ENCODE data around the gene LOC101059915.

The LOC101059915 gene

DNA sequence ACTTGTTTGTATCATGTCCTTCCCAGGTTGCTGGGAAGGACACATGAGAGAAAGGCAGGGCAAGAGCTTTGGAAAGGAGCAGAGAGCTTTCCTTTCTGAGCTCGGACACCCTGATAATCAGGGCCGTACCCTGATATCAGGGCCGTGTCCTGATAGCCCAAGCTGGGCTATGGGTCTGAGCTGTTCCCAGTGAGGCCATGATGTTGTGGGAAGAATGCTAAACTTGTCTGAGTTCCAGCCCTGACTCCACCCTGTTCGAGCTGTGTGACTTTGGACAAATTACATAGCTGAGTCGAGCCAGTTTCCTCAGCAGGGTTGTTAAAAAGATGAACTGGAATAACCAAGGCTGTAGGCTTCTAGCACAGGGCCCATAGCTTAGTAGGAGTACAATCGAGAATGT lies 45.7 kb upstream of the LOC101059915 start:
- Histone ChIP-seq H3K4me1 (no peaks in the 10 kb centered on the region), H3K9me3 (no peaks in the 10 kb centered on the region), H3K4me3 (ENCODE audit: low read depth, low read length) (no peak overlapping the region), H3K36me3 (no peaks in the 10 kb centered on the region), H3K27me3 (no peaks in the 10 kb centered on the region)
- no peak for DNase-seq
- TF ChIP-seq, protein P1, sequence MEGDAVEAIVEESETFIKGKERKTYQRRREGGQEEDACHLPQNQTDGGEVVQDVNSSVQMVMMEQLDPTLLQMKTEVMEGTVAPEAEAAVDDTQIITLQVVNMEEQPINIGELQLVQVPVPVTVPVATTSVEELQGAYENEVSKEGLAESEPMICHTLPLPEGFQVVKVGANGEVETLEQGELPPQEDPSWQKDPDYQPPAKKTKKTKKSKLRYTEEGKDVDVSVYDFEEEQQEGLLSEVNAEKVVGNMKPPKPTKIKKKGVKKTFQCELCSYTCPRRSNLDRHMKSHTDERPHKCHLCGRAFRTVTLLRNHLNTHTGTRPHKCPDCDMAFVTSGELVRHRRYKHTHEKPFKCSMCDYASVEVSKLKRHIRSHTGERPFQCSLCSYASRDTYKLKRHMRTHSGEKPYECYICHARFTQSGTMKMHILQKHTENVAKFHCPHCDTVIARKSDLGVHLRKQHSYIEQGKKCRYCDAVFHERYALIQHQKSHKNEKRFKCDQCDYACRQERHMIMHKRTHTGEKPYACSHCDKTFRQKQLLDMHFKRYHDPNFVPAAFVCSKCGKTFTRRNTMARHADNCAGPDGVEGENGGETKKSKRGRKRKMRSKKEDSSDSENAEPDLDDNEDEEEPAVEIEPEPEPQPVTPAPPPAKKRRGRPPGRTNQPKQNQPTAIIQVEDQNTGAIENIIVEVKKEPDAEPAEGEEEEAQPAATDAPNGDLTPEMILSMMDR (IDR thresholded peaks at IDR 0.05; ENCODE audit: low read depth, low read length): no peak

DNA sequence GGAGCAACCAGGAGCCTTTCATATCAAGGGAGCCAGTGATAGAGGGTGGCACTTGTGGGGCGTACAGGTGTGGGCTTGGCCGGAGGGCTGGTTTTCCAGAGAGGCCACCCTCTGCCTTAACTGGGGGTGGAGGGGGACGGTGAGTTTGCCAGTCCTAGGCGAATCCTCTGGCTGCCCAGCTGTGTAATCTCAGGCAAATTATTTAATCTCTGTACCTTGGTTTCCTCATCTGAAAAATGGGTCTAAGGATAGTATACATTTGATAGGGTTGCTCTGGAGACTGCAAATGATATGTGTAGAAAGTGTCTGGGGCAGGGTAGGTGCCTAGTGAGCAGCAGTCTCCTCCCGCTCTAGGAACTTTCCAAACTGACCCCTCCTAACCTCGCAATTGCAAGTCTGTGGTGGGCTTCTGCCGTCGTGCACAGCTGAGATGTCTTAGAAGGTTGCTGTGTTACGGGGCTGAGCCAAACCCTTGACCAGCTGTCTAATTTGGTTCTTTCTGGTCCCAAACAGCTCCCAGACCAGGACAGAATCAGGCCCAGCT lies 45.2 kb upstream of the LOC101059915 start:
- Histone ChIP-seq H3K9me3 (no peaks in the 10 kb centered on the region), H3K36me3 (no peaks in the 10 kb centered on the region), H3K4me1 (no peaks in the 10 kb centered on the region), H3K27me3 (no peaks in the 10 kb centered on the region), H3K4me3 (ENCODE audit: low read depth, low read length) (no peak overlapping the region)
- no peak for DNase-seq
- TF ChIP-seq, protein P1 (IDR thresholded peaks at IDR 0.05; ENCODE audit: low read depth, low read length): no peak

DNA sequence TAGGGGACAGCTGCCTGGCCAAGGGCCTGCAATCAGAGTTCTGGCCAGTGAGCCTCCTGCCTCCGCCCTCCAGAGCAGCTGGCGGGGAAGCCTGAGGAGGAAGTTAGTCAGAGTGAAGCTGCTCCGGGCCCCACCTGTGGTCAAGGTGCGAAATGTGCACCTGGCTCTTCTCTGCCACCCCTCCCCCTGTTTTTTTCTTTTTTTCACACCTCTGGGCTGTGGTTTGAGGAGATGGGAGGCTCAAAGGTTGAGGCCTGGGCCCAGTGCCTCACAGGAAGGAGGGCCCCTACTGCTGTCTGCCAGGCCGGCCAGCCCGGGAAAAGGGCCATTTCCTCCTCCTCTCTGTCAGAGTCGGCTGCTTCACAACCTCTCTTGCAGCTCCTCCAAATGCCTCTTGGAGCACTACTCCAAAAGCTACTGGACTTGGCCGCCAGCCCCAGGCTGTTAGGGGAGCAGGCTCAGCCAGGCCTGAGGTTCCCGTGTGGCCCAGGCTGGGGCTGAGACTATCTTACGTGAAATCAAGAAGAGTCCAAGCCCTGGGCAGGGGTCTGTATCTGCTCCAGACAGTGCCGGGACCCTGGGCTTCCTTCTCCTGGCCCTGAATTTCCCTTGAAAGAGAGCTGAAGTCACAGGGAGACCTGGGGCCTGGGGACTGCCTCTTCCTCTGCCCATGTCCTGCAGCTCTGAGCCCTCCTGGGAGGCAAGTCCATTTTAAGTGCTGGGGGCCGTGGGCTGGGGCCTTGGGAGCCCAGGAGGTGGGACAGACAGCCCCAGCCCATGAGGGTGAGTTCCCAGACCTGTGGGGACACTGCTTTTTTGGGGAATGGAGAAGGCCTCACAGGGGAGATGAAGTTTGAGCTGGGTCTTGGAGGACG lies 44.5 kb upstream of the LOC101059915 start:
- no peaks in the 10 kb centered on the region for H3K9me3 ChIP-seq
- no peaks in the 10 kb centered on the region for H3K4me1 ChIP-seq
- peak; percentile 40 for DNase-seq
- TF ChIP-seq, protein P1 (IDR thresholded peaks at IDR 0.05; ENCODE audit: low read depth, low read length): 0 out of 2 replicates have a peak, but pooled peaks have one; percentile 5
- no peaks in the 10 kb centered on the region for H3K27me3 ChIP-seq
- no peak overlapping the region for H3K4me3 ChIP-seq (ENCODE audit: low read depth, low read length)
- no peaks in the 10 kb centered on the region for H3K36me3 ChIP-seq

DNA sequence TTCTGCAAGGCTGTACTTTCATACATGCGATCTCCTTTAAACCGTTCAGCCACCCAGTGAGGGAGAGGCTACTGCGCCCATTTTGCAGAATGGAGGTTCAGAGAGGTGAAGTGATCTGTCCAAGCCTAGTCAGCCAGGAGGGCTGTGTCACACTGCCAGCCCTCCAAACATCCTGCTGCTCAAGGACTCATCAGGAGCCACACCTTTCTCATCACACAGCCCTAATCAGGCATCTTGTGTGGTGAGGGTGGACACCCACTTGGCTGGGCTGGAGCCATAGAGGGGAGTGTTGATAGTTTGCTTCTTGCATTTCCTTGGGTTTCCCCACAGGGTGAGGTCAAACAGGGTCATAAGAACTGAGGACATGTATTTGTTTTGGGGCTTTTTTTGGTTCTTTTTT lies 43.6 kb upstream of the LOC101059915 start:
- no peaks in the 10 kb centered on the region for H3K9me3 ChIP-seq
- no peaks in the 10 kb centered on the region for H3K36me3 ChIP-seq
- TF ChIP-seq, protein P1 (IDR thresholded peaks at IDR 0.05; ENCODE audit: low read depth, low read length): no peak
- H3K4me3 ChIP-seq (ENCODE audit: low read depth, low read length): no peak overlapping the region
- H3K4me1 ChIP-seq: no peaks in the 10 kb centered on the region
- no peak for DNase-seq
- no peaks in the 10 kb centered on the region for H3K27me3 ChIP-seq

DNA sequence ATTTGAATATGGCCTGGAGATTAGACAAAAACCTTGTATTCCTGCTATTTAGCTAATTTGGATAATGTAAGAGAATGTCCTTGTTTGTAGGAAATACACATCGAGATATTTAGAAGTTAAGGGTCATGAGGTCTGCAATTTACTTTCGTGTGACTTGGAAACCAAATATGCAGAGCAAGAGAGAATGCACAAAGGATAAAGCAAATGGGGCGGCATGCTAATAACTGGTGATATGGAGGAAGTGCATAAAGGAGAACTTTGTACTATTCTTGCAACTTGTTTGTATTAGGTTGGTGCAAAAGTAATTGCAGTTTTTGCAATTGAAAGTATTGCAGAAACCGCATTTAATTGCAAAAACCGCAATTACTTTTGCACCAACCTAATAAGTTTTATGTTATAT lies 41.9 kb upstream of the LOC101059915 start:
- Histone ChIP-seq H3K4me3 (ENCODE audit: low read depth, low read length) (no peak overlapping the region), H3K9me3 (no peaks in the 10 kb centered on the region), H3K36me3 (no peaks in the 10 kb centered on the region), H3K4me1 (no peaks in the 10 kb centered on the region), H3K27me3 (no peaks in the 10 kb centered on the region)
- DNase-seq: no peak
- TF ChIP-seq, protein P1 (IDR thresholded peaks at IDR 0.05; ENCODE audit: low read depth, low read length): no peak

DNA sequence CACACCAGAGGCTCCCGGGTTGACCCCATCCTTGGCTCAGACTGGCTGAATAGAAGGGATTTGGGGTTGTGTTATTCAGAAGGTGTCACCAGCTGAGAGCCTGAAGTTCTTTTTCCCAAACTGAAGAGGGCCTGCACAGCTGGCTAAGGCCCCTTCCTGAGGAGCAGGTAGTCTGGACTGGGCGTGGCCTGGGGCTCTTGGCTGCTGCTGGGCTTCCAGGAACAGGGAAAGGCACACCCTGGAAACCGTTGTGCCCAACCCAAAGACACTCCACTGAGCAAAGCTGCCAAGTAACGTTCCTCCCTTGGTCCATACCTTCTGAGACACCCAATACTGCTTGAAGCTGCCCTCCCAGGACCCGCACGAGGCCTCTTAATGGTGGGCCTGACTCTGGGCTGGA lies 40.8 kb upstream of the LOC101059915 start:
- TF ChIP-seq, protein P1 (IDR thresholded peaks at IDR 0.05; ENCODE audit: low read depth, low read length): no peak
- H3K9me3 ChIP-seq: no peaks in the 10 kb centered on the region
- no peaks in the 10 kb centered on the region for H3K36me3 ChIP-seq
- H3K4me3 ChIP-seq (ENCODE audit: low read depth, low read length): no peak overlapping the region
- DNase-seq: no peak
- H3K4me1 ChIP-seq: no peaks in the 10 kb centered on the region
- H3K27me3 ChIP-seq: no peaks in the 10 kb centered on the region
